Measurements from ENCODE around the gene E2F4. TPM values are rescaled to one million over a fixed set of nuclear protein-coding genes. Genes with fewer than 3 reads are reported as not detected.

The E2F4 gene, protein sequence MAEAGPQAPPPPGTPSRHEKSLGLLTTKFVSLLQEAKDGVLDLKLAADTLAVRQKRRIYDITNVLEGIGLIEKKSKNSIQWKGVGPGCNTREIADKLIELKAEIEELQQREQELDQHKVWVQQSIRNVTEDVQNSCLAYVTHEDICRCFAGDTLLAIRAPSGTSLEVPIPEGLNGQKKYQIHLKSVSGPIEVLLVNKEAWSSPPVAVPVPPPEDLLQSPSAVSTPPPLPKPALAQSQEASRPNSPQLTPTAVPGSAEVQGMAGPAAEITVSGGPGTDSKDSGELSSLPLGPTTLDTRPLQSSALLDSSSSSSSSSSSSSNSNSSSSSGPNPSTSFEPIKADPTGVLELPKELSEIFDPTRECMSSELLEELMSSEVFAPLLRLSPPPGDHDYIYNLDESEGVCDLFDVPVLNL
- 45.2 and 81.6 TPM in 2 replicates for total RNA-seq

GRCh38 chr16:67191995-67192681 lies at the start of gene E2F4:
Gene E2F4 (plus strand): TSS chr16:67192155. CDS start chr16:67192228, 73 bp downstream.

DNA sequence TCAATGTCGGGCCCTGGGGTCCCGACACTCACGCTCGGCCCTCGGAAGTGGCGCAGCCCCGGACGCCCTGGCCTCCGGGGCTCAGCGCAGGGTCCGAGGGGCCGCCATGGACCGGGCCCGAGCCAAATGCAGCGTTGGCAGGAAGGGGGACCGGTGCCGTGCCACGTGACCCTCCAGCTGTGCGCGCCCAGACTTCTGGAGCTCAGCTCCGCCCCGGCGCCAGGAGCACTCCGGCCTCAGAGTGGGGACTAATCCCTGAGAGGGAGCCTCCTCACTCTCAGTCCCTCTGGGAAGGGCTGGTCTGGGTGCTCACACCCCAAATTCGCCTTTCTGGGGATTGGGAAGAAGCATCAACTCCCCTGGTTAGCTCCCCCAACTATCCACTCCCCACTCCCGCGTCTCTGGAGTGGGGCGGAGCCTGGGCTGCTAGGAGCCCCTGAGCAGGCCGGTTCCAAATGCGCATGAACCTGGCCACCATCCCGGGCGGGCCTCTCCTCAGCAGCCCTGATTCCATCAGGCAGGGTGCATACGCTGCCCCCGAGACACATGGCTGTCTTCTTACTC lies 41.0 kb upstream of the E2F4 start, which contains the start of gene B3GNT9:
Gene B3GNT9, minus strand, starts transcription at position 166 of the 564 bp plus-strand sequence. CDS start 513 bp downstream, outside the sequence.

DNA sequence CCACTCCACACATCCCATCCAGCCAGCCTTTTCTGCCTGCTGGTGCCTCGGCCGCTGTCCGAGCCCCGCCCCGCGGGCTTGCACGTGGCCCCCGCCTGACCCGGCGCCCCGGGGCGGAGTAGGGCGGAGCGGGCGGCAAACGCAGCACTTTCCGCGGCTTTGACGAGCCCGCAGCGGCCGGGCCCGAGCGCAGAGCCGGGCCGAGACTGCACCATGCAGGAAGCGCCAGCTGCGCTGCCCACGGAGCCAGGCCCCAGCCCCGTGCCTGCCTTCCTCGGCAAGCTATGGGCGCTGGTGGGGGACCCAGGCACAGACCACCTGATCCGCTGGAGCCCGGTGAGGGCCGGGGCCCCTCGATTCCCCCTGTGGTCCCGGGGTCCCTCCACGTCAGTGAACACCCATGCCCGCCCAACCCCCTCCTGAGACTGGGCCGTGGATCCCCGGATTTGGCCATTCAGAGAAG lies 27.3 kb upstream of the E2F4 start, which contains the start of gene HSF4:
Gene HSF4, plus strand, starts transcription at position 147 of the 463 bp plus-strand sequence. Its CDS starts 67 bp downstream, at position 214.

DNA sequence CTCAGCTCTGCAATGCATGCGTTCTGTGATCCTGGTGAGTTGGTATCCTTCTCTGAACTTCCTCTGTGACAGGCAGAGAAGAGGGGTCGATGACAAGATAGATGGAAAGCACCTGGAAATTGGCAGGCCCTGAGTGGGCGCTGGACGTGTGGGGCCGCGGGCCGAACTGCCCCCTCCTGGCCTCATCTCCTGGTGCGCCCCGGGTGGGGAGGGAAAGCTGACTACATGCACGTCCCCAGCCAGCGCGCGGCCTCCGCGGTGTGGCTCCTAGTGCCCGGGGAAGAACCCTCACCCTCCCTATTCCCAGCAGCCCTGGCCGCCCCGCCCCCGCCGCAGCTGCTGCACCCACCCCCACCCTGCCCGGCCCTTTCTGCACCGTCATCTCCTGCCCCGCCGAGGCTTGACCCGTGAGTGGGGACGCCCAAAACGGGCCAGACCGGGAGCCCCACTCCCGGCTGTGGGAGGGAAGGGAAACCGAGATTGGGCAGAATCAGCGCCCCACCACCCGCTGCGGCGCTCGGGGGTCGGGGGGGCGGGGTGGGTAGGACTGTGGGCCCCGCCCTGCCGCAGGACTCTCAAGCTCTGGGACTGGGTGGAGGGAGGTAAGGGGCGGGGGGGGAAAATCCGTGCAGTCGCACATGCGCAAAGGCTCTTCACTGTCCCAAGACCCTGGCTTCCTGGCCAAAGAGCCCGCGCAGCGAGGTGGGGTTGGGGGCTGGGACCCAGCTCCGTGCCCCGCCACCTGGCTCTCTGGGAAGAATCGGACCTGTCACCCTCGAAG lies 21.6 kb upstream of the E2F4 start, which contains the start of gene NOL3:
Gene NOL3, plus strand, starts transcription at position 371 of the 781 bp plus-strand sequence.

GRCh38 chr16:67183627-67184452 lies 8.1 kb upstream of the E2F4 start, which contains the start of gene MATCAP1:
Gene MATCAP1 (minus strand): TSS chr16:67183963. CDS start chr16:67180610, 3,353 bp downstream.

DNA sequence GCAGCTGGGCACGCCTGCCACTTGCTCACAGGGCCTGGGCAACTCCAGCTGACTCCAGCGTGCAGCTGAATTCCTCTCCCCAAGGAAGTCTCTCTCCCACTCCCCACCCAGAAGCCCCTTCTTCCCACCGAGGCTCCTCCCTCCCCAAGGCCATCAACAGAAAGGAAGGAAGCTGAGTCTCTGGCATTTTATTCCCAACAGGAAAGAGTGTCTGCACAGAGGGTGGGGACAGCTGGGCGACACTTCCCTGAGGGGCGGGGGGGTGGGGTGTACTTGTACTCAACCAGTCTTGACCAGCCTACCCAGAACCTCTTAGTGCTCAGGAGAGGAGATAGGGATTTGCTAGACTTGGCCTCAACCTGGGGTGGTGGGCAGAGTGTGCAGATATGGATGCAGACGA lies 1.9 kb upstream of the E2F4 start, which contains the start of gene EXOC3L1:
Gene EXOC3L1, minus strand, starts transcription at position 96 of the 400 bp plus-strand sequence. CDS start 460 bp downstream, outside the sequence.

GRCh38 chr16:67199011-67199807 lies 7.3 kb downstream of the E2F4 start, which contains the start of gene ELMO3:
Gene ELMO3 (plus strand): TSS chr16:67199131. CDS start chr16:67199327, 196 bp downstream.

DNA sequence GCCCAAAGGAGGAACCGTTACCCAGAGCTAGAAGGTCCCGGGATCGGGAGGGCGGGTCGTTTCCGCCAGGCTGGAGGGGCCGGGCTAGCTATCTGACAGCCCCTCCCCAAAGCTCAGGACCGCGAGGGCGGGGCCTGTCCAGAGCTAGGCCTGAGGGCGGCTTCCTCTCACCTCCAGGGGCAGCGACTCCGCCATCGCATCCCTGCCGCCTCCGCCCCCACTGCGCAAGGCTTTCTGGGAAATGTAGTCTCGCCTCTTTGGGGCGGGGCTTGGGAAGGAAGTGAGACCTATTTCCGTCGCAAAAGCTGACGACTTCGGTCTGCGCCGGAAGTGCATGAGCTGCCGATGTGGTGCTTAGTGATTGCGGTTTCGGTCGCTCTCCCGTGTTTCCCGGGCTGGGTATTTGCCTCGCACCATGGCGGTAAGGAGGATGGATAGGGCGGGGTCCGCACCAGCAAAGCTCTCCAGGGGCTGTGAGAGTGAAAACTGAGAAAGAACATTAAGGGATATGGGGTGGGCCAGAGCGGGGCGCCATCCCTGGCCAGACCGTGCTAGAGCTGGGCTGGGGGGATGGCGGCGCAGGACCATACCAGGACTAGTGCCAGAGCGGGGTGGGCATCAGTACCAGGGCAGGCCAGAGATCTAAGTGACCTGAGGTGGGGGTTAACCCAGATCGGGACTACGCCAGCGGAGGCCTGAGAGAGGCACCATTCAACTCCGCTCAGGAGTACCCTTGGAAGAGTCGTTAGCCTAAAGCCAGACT lies 35.0 kb downstream of the E2F4 start, which contains the start of gene TMEM208:
Gene TMEM208, plus strand, starts transcription at position 327 of the 763 bp plus-strand sequence. Its CDS starts 89 bp downstream, at position 416.

GRCh38 chr16:67247192-67248072 lies 55.5 kb downstream of the E2F4 start, which contains the start of gene FHOD1:
Gene FHOD1 (minus strand): TSS chr16:67247481. CDS start chr16:67247410, 71 bp downstream.

Other genes starting within 250 kb of the E2F4 start
- gene CES3, start 230.9 kb upstream of the E2F4 start, total RNA-seq, result not detected in 2 replicates
- gene CES4A, start 203.6 kb upstream of the E2F4 start, total RNA-seq, result 0.49 and 1.7 TPM in 2 replicates
- gene CBFB, start 163.0 kb upstream of the E2F4 start, total RNA-seq, result 70.4 and 113 TPM in 2 replicates
- 7.9 and 22.1 TPM in 2 replicates for gene PHAF1, start 82.2 kb upstream of the E2F4 start, total RNA-seq
- gene B3GNT9, start 41.2 kb upstream of the E2F4 start, total RNA-seq, result 1.3 and 4.0 TPM in 2 replicates
- gene TRADD, start 32.2 kb upstream of the E2F4 start, total RNA-seq, result 12.3 and 15.6 TPM in 2 replicates
- 4.6 and 5.0 TPM in 2 replicates for gene FBXL8, start 32.2 kb upstream of the E2F4 start, total RNA-seq
- gene HSF4, start 27.4 kb upstream of the E2F4 start, total RNA-seq, result 1.9 and 4.0 TPM in 2 replicates
- 6.8 and 13.5 TPM in 2 replicates for gene NOL3, start 21.6 kb upstream of the E2F4 start, total RNA-seq
- gene MATCAP1, start 8.2 kb upstream of the E2F4 start, total RNA-seq, result 7.8 and 18.3 TPM in 2 replicates
- 12.8 and 28.3 TPM in 2 replicates for gene EXOC3L1, start 2.0 kb upstream of the E2F4 start, total RNA-seq
- gene ELMO3, start 7.0 kb downstream of the E2F4 start, total RNA-seq, result 1.3 and 1.4 TPM in 2 replicates
- 20.3 and 21.5 TPM in 2 replicates for gene TMEM208, start 35.0 kb downstream of the E2F4 start, total RNA-seq
- 17.5 and 26.0 TPM in 2 replicates for gene FHOD1, start 55.3 kb downstream of the E2F4 start, total RNA-seq
- gene SLC9A5, start 56.8 kb downstream of the E2F4 start, total RNA-seq, result 0.32 and 0.82 TPM in 2 replicates
- gene PLEKHG4, start 87.4 kb downstream of the E2F4 start, total RNA-seq, result 7.0 and 11.4 TPM in 2 replicates
- 0.16 TPM in 1 of 2 replicates, not detected in the other for gene KCTD19, start 134.6 kb downstream of the E2F4 start, total RNA-seq
- under 0.01 and 0.38 TPM in 2 replicates for gene LRRC36, start 134.7 kb downstream of the E2F4 start, total RNA-seq
- 0.13 TPM in 1 of 2 replicates, not detected in the other for gene TPPP3, start 201.3 kb downstream of the E2F4 start, total RNA-seq
- gene ZDHHC1, start 224.3 kb downstream of the E2F4 start, total RNA-seq, result 2.8 and 5.6 TPM in 2 replicates
- gene HSD11B2, start 239.0 kb downstream of the E2F4 start, total RNA-seq, result 0.16 and 0.38 TPM in 2 replicates

Data from bladder microvascular endothelial cell (primary cell).